ENCODE data around the gene KIF26B.

Gene KIF26B

DNA sequence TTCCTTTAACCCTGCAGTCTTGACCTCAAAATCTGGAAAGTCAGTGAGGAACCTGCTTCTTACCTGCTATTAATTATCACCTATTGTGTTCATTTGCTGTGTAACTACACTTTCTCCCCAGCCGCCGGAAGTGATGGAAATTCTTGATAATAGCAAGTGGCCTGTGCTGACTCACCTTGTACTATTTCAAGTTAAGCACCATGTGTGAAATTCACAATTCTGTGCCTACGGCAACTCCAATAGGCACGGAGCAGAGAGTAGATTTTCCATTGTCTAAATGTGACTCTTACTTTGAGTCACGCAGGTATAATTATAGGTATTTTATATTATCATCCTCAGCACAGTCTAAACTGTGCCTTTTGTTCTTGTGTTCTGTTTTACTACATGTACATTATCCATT, 466.8 kb downstream of the KIF26B start:
- TF ChIP-seq, protein P1, sequence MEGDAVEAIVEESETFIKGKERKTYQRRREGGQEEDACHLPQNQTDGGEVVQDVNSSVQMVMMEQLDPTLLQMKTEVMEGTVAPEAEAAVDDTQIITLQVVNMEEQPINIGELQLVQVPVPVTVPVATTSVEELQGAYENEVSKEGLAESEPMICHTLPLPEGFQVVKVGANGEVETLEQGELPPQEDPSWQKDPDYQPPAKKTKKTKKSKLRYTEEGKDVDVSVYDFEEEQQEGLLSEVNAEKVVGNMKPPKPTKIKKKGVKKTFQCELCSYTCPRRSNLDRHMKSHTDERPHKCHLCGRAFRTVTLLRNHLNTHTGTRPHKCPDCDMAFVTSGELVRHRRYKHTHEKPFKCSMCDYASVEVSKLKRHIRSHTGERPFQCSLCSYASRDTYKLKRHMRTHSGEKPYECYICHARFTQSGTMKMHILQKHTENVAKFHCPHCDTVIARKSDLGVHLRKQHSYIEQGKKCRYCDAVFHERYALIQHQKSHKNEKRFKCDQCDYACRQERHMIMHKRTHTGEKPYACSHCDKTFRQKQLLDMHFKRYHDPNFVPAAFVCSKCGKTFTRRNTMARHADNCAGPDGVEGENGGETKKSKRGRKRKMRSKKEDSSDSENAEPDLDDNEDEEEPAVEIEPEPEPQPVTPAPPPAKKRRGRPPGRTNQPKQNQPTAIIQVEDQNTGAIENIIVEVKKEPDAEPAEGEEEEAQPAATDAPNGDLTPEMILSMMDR (IDR thresholded peaks at IDR 0.05; ENCODE audit: borderline replicate concordance, control extremely low read depth, extremely low read depth, insufficient read depth, missing control alignments), result no peak
- in situ Hi-C loops (cut with MboI; ENCODE audit: low sequenced_read_pairs, unreplicated experiment), result no loop called here
- peak; percentile 27 for DNase-seq (ENCODE audit: low spot score)

DNA sequence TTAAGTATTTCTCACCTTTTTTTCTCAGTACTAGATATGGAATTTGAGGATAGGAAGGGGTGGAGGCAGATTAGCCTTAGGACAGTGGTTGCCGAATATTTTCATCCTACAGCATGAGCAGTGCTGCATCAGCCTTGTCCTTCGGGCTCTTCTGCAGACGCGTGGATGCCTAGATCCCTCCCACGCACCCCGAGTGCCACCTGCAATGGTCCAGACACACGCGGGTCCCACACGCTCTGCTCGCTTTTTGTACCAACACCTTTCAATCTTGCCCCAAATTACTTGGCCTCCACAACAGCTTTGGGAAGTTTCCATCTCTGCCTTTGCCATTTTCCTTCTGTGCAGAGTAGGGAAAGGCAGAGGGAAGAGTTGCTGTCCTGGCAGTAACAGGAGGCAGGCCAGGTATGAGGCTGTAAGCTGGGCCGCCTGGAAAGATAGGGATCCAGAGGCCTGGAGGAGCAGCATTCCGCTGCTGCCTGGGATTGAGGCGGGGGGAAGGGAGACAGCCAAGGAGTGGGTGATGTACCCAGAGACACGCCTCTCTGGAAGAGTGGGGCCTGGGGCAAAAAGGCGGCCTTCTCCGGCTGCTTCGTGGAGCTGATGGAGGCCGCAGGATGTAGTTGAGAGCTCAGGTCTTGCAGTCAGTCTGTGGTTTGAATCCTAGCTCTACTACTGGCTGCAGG, 467.7 kb downstream of the KIF26B start:
- DNase-seq (ENCODE audit: low spot score), result no peak
- TF ChIP-seq, protein P1 (IDR thresholded peaks at IDR 0.05; ENCODE audit: borderline replicate concordance, control extremely low read depth, extremely low read depth, insufficient read depth, missing control alignments), result no peak
- in situ Hi-C loops (cut with MboI; ENCODE audit: low sequenced_read_pairs, unreplicated experiment), result no loop called here

DNA sequence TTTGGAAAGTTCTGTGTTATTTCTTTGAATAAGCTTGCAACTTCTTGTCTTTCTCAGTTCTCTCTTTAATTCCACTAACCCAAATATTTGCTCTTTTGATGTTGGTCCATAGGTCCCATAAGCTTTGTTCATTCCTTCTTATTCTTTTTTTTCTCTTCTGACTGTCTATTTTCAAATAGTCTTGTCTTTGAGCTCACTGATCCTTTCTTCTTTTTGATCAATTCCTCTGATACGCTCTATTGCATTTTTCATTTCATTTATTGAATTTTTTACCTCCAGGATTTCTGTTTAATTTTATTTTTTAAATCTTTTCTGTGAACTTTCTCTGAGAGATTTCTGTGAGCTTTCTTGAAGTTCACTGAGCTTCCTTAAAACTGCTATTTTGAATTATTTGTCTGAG, 486.6 kb downstream of the KIF26B start:
- TF ChIP-seq, protein P1 (IDR thresholded peaks at IDR 0.05; ENCODE audit: borderline replicate concordance, control extremely low read depth, extremely low read depth, insufficient read depth, missing control alignments), result no peak
- in situ Hi-C loops (cut with MboI; ENCODE audit: low sequenced_read_pairs, unreplicated experiment), result no loop called here
- no peak for DNase-seq (ENCODE audit: low spot score)

DNA sequence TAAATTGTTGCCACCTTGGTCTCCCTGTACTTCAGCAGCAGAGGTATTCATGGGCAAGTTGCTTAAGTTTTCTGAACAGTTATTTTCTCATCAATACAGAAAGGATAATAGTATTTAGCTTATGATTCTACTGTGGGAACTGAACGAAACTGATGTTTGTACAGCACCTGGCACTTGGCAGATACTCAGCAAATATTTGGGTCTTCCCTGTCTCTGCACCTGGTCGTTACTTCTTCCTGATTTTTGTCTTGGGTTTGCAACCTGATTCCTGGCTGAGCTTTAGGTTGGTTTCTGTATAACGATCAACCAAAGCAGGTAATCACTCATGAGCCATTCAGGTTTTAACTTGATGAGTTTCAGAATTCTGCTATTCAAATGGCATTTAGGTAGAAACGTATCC, 490.6 kb downstream of the KIF26B start:
- DNase-seq (ENCODE audit: low spot score), result no peak
- TF ChIP-seq, protein P1 (IDR thresholded peaks at IDR 0.05; ENCODE audit: borderline replicate concordance, control extremely low read depth, extremely low read depth, insufficient read depth, missing control alignments), result no peak
- in situ Hi-C loops (cut with MboI; ENCODE audit: low sequenced_read_pairs, unreplicated experiment), result no loop called here

DNA sequence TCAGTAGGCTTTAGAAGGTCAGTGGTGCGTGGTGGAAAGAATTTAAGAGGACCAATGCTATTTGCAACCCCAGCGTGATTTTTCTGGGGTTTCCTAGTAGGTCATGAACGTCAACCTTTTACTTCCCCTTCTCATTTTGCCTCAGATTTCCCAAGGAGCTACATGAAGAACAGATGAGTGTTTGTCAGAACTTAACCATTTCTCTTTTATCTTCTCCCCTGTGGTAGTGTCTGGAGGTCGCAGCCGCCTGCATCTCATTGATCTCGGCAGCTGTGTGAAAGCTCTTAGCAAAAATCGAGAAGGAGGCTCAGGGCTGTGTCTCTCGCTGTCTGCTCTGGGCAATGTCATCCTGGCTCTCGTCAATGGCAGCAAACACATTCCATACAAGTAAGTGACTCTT, 491.1 kb downstream of the KIF26B start:
- peak; percentile 55 for DNase-seq (ENCODE audit: low spot score)
- in situ Hi-C loops (cut with MboI; ENCODE audit: low sequenced_read_pairs, unreplicated experiment), result no loop called here
- TF ChIP-seq, protein P1 (IDR thresholded peaks at IDR 0.05; ENCODE audit: borderline replicate concordance, control extremely low read depth, extremely low read depth, insufficient read depth, missing control alignments), result no peak

DNA sequence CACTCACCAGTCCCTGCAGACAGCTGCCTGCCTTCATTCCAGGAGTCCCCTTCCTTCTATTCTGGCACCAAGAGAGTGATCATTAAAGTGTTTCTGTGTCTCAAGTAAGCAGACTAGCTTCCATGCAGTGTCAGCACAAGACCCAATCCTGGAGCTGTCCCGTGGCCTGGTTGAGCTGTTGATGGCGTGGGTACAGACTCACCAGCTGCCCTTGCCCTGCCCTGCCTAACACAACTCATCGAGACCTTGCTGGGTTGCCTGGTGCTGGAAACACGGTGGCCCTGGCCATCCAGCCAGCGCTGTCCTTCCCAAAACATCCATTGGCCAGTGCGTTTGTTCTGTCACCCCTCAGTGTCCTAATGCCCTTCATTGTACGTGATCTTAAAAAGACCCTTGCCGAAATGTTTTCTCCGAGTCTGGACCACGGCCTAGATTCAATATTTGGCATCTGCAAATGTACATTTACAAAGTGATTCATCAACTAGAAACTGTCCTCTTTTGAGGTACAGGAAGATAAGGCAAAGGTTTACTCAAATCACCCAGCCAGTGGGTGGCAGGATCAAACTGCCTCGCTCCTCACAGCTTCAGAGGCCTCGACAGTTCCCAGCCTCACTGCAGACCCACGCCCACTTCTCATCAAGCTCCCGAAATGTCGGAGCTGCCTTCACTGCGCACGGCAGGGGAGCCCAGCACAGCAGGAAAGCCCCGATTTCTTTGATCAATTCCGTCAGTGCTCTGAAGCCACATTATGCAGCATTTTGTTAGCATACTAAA, 494.2 kb downstream of the KIF26B start:
- in situ Hi-C loops (cut with MboI; ENCODE audit: low sequenced_read_pairs, unreplicated experiment), result no loop called here
- peak; percentile 52 for DNase-seq (ENCODE audit: low spot score)
- TF ChIP-seq, protein P1 (IDR thresholded peaks at IDR 0.05; ENCODE audit: borderline replicate concordance, control extremely low read depth, extremely low read depth, insufficient read depth, missing control alignments), result no peak

All from GM13976 (cell line).